Muscle of leg (tissue), 11 donors: Measurements from ENCODE around the gene SUCLG2. TPM values are rescaled to one million over a fixed set of nuclear protein-coding genes. Genes with fewer than 3 reads are reported as not detected.
"Not testable (repeated sequence)": the region's sequence is repeated elsewhere in the genome, so short reads cannot be mapped to it uniquely, and the experiment has no call there.

Experiments
- DNase-seq: peaks from one replicate; pipeline ENCODE4 v3.0.0; 2013
- H3K27ac ChIP-seq: one replicate; pipeline ENCODE4 v1.5.1; 2013; ENCODE audit warnings: mild to moderate bottlenecking, low read length, control low read depth
- H3K27me3 ChIP-seq: one replicate; pipeline ENCODE4 v1.6.1; 2013; ENCODE audit warnings: low read length; ENCODE audit not compliant: control insufficient read depth, insufficient read depth
- H3K36me3 ChIP-seq: one replicate; pipeline ENCODE4 v1.6.1; 2013; ENCODE audit warnings: low read length; ENCODE audit not compliant: control insufficient read depth, insufficient read depth
- H3K4me1 ChIP-seq: one replicate; pipeline ENCODE4 v1.6.1; 2013; ENCODE audit warnings: low read length; ENCODE audit not compliant: control insufficient read depth, insufficient read depth
- H3K4me3 ChIP-seq: one replicate; pipeline ENCODE4 v1.5.1; 2013; ENCODE audit warnings: low read length, control low read depth
- H3K9me3 ChIP-seq: replicated peaks from 2 replicates; pipeline ENCODE4 v1.6.1; 2013; ENCODE audit warnings: low read depth, low read length; ENCODE audit not compliant: control insufficient read depth
- WGBS: methylation state at CpG from one replicate; pipeline ENCODE4 v1.1.5; 2013; ENCODE audit warnings: missing lambda C conversion rate; ENCODE audit not compliant: insufficient coverage; 5-methylcytosine and 5-hydroxymethylcytosine counted together
- polyA plus RNA-seq, 8 donors: library from polyadenylated mRNA; unstranded; fragments of 120-200 nt; gene quantifications; one replicate each; pipeline versions ENCODE4 v1.2.1 to v1.2.3, GENCODE V29; 2013; ENCODE audit warnings: inconsistent platforms in 1 of 8, low replicate concordance in 1 of 8; ENCODE audit not compliant: insufficient read length in 8 of 8, insufficient read depth in 1 of 8
- total RNA-seq: library from RNA; stranded (reverse); fragments of 120-200 nt; gene quantifications from one replicate; pipeline ENCODE4 v1.2.4, GENCODE V29; 2013

SUCLG2 gene
- total and polyA plus RNA-seq, 9 donors = 23.1 to 38.9 (median 32.3) TPM

- Histone ChIP-seq H3K36me3 (no peaks in the 10 kb centered on the region), H3K27me3 (no peaks in the 10 kb centered on the region), H3K4me1 (no peaks in the 10 kb centered on the region), H3K9me3 (no peaks in the 10 kb centered on the region), H3K27ac (no peak overlapping the region), H3K4me3 (no peak overlapping the region)
- no peak for DNase-seq
- no CpG with 5 or more reads among the region's 3 CpGs for WGBS
These were observed 96.5 kb downstream of the SUCLG2 start for GRCh38 chr3:67557848-67558355.

- no peak for DNase-seq
- no peaks in the 10 kb centered on the region for H3K9me3 ChIP-seq
- H3K27ac ChIP-seq = no peak overlapping the region
- H3K27me3 ChIP-seq = no peaks in the 10 kb centered on the region
- H3K4me3 ChIP-seq = no peak overlapping the region
- 83% methylated on average over 3 of the region's 6 CpGs for WGBS
- no peaks in the 10 kb centered on the region for H3K4me1 ChIP-seq
- no peaks in the 10 kb centered on the region for H3K36me3 ChIP-seq
These were observed 102.9 kb downstream of the SUCLG2 start for GRCh38 chr3:67551361-67552016.

DNA sequence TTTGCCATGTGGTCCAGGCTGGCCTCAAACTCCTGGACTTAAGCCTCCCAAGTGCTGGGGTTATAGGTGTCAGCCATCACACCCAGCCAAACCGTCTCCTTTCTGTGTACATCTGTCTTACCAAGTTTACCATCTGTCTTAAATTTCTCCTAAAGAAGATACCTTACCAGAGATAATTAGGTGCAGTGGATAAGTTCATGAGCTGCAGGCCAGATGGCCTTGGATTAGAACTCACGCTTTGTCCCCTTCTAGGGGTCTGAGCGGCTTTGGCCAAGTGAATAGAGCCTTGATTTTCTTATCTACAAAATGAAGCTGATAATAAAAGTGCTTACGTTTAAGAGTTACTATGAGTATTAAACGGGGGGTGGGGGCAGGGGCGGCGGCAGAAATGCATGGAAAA lies 103.9 kb downstream of the SUCLG2 start:
- no peak for DNase-seq
- Histone ChIP-seq H3K27me3 (no peaks in the 10 kb centered on the region), H3K27ac (no peak overlapping the region), H3K4me1 (no peaks in the 10 kb centered on the region), H3K4me3 (no peak overlapping the region), H3K36me3 (no peaks in the 10 kb centered on the region), H3K9me3 (no peaks in the 10 kb centered on the region)
- no CpG with 5 or more reads among the region's 7 CpGs for WGBS

DNA sequence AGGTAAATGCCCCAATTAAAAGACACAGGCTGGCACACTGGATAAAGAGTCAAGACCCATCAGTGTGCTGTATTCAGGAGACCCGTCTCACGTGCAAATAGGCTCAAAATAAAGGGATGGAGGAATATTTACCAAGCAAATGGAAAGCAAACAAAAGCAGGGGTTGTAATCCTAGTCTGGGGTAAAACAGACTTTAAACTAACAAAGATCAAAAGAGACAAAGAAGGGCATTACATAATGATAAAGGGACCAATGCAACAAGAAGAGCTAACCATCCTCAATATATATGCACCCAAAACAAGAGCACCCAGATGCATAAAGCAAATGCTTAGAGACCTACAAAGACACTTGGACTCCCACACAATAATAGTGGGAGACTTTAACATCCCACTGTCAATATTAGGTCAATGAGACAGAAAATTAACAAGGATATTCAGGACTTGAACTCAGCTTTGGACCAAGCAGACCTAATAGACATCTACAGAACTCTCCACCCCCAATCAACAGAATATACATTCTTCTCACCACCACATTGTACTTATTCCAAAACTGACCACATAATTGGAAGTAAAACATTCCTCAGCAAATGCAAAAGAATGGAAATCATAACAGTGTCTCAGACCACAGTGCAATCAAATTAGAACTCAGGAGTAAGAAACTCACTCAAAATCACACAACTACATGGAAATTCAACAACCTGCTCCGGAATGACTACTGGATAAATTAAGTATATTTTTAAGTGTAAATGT lies 111.7 kb downstream of the SUCLG2 start:
- H3K4me3 ChIP-seq, H3K36me3 ChIP-seq, H3K27me3 ChIP-seq, H3K4me1 ChIP-seq, DNase-seq, H3K9me3 ChIP-seq, H3K27ac ChIP-seq: not testable (repeated sequence)
- no CpG with 5 or more reads among the region's 3 CpGs for WGBS

DNA sequence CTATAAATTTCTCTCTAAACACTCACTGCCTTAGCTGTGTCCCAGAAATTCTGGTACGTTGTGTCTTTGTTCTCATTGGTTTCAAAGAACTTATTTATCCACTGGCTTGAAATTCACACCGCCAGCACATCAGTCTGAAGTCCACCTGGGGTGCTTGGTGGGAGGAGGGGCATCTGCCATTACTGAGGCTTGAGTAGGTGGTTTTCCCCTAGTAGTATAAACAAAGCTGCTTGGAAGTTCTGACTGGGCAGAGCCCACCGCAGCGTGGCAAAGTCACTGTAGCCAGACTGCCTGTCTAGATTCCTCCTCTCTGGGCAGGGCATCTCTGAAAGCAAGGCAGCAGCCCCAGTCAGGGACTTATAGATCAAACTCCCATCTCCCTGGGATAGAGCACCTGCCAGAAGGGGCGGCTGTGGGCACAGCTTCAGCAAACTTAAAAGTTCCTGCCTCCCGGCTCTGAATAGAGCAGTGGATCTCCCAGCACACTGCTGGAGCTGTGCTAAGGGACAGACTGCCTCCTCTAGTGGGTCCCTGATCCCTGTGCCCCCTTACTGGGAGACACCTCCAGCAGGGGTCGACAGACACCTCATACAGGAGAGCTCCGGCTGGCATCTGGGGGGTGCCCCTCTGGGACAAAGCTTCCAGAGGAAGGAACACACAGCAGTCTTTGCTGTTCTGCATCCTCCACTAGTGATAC lies 114.1 kb downstream of the SUCLG2 start:
- Histone ChIP-seq H3K27me3 (no peaks in the 10 kb centered on the region), H3K4me1 (no peaks in the 10 kb centered on the region), H3K36me3 (no peaks in the 10 kb centered on the region), H3K27ac (no peak overlapping the region), H3K4me3 (no peak overlapping the region), H3K9me3 (peaks cover 2% of the 10 kb centered on the region)
- WGBS = 87% methylated on average over 7 of the region's 8 CpGs
- DNase-seq = no peak

- not testable (repeated sequence) for H3K4me3 ChIP-seq, H3K27ac ChIP-seq, H3K36me3 ChIP-seq, H3K27me3 ChIP-seq, DNase-seq, H3K4me1 ChIP-seq, H3K9me3 ChIP-seq
- 67% methylated on average over 1 of the region's 4 CpGs for WGBS
These were observed 117.2 kb downstream of the SUCLG2 start for GRCh38 chr3:67537203-67537602.

GRCh38 chr3:67535006-67535405 lies 119.4 kb downstream of the SUCLG2 start:
- Histone ChIP-seq H3K27ac (no peak overlapping the region), H3K27me3 (no peaks in the 10 kb centered on the region), H3K9me3 (no peaks in the 10 kb centered on the region), H3K4me3 (no peak overlapping the region), H3K36me3 (no peaks in the 10 kb centered on the region), H3K4me1 (no peaks in the 10 kb centered on the region)
- WGBS = 67% methylated on average over 2 of the region's 3 CpGs
- peak; percentile 36 for DNase-seq

- Histone ChIP-seq H3K27me3 (no peaks in the 10 kb centered on the region), H3K4me1 (no peaks in the 10 kb centered on the region), H3K36me3 (no peaks in the 10 kb centered on the region), H3K27ac (no peak overlapping the region), H3K9me3 (no peaks in the 10 kb centered on the region), H3K4me3 (no peak overlapping the region)
- no peak for DNase-seq
These were observed 119.8 kb downstream of the SUCLG2 start for GRCh38 chr3:67534594-67534993.

DNA sequence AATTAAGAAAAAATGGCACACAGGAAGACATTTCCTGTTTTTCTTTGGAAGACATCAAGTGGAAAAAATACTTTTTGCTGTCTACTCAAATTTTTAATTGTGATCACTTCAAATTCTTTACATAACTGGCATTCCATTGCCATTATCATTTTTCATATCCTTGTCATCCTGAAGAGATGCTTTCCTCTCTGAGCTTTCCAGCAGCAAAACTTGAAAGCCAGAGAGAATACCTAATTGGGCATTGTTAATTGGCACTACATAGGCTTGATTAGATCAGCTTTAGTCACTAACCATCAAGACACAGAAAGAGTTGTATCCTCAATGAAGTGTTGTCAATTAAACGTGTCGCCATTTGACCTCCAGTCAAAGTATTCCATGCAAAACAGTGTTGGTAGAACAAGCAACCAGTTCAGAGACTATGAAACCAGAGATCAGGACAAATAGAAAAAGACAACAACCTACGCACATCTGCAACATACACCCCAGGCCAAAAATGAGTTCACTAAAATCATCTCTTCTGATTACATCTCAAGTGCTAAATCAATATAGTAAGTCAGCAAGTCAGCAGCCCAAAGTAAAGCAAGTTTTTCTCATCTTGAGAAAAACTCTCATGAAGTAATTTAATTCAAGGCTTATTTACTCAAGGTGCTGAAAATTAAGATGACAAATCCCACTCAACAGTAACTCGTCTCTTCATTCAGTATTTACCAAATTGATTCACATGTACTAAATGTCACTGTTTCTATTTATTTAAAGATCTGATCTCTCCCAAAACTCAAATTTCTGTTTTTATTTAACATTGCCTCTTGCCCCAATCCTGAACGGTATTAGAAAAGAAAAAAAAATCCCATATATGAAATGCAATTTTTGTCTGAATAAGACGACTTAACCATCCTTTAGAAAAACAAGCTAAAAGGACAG lies 123.0 kb downstream of the SUCLG2 start:
- no peaks in the 10 kb centered on the region for H3K9me3 ChIP-seq
- WGBS = 90% methylated on average over 2 of the region's 6 CpGs

More for the DNA sequence above, 123.0 kb downstream of the SUCLG2 start:
- H3K4me1 ChIP-seq = no peaks in the 10 kb centered on the region
- H3K4me3 ChIP-seq = no peak overlapping the region
- DNase-seq = no peak
- no peaks in the 10 kb centered on the region for H3K27me3 ChIP-seq
- H3K36me3 ChIP-seq = peaks cover 4% of the 10 kb centered on the region
- H3K27ac ChIP-seq = no peak overlapping the region
